Thyroid gland (tissue), 4 donors: ENCODE measurements around the gene GPR82.

Source experiments
- CTCF ChIP-seq, 6 experiments: fragments of 200-600 bp in 3 of 6; fragments of 450-650 bp in 3 of 6; sonication (generic) in 3 of 6; IDR thresholded peaks; one replicate each; pipeline ENCODE4 v1.5.1; 2016 to 2019; ENCODE audit warnings: antibody characterized with exemption in 6 of 6, mild to moderate bottlenecking in 2 of 6, inconsistent platforms in 1 of 6, moderate library complexity in 1 of 6
- POLR2A ChIP-seq, 2 donors: fragments of 450-650 bp; IDR thresholded peaks; one replicate each; pipeline ENCODE4 v1.6.1; 2017; ENCODE audit warnings: antibody characterized with exemption in 2 of 2, mild to moderate bottlenecking in 2 of 2, moderate library complexity in 1 of 2

DNA sequence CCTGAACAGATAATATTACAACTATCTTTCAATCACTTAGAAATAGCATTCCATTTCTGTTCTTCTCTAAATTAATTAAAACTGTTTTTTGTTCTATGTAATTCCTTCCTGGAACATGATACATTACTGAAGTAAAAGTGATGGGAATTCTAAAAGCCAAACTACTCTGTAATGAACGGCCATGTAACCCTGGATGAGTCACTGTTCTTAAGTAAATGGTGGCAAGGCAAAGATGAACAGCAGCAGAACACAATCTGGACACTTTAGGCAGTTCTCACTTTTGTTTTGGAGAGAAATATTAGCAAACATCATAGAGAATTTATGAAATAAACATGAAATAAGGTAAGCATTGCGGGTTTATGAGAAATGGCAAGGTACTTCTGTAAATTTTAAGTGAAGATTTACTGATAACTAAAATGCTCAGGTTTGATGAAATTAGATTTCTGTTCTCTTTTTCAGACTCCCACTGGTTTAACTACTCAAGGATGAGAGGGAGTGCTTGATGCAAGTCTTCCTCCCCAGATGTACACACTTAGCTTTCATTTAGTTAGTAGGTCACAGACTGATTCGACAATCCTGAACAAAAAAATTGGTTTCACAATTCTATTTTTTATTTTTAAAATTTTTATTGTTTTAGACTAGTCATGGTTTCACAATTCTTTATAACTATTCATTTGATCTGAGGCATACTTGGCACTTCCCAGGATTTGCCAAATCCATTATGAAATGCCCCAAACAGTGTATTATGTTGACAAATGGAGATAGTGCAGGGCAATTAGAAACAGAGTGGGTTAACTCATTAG is 964 bp upstream of the GPR82 start:
- TF ChIP-seq CTCF (IDR thresholded peaks at IDR 0.05) (no peak), POLR2A (IDR thresholded peaks at IDR 0.05) (no peak)
